HG03064 (cell line): ENCODE data around the gene TCF3.

Experiments used
- ATAC-seq: cut with Tn5 transposase; IDR thresholded peaks from one replicate; pipeline ENCODE4 v1.9.1; 2021; ENCODE audit warnings: low read depth; ENCODE audit not compliant: unreplicated experiment

The TCF3 gene

DNA sequence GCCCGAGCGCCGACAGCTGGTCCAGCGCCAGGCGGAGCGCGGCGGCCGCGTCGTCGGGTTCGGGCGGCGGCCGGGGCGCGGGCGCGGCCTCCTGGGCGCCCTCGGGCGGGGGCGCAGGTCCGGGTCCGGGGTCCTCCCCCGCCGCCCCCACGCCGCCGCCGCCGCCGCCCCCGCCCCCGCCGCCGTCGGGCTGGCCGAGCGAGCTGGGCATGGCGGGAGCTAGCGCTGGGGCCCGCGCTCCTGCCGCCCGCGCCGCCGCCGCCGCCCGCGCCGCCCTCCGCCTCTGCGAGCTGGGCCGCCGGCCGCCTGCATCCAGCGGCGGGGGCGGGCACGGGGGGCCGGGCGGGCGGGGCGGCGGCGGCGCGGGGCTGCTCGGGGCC lies 84.6 kb downstream of the TCF3 start:
- ATAC-seq = no peak

DNA sequence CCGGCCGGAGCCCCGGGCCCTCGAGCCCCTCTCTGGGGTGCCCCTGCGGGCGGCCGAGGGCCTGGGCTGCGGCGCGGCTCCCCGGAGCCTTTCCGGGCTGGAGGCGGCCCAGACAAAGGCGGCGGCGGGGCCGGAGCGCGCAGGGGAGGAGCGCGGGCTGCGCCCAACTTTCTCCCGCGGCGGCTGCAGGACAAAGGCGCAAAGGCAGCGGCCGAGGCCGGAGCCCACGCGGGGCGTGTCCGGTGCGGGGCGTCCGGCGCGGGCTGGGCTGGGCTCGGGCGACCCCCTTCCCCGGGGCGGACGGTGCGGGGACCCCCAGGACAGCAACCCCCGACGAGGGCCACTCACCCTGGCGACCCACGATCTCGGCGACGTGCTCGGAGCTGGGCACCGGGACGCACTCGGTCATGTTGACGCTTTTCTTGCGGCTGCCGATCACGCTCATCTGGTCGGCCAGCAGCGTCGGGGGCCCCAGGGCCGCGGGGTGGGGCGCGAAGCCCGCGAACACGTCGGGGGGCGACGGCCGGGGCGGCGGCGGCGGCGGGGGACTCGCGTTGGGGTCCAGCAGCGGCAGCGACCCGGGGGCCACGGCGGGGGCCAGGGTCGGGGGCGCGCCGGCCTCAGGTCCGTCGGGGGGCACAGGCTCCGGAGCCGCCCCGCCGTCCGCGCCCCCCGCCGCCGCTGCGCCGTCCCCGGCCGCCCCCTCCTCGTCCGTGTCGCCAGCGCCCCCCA lies 85.1 kb downstream of the TCF3 start:
- no peak for ATAC-seq

DNA sequence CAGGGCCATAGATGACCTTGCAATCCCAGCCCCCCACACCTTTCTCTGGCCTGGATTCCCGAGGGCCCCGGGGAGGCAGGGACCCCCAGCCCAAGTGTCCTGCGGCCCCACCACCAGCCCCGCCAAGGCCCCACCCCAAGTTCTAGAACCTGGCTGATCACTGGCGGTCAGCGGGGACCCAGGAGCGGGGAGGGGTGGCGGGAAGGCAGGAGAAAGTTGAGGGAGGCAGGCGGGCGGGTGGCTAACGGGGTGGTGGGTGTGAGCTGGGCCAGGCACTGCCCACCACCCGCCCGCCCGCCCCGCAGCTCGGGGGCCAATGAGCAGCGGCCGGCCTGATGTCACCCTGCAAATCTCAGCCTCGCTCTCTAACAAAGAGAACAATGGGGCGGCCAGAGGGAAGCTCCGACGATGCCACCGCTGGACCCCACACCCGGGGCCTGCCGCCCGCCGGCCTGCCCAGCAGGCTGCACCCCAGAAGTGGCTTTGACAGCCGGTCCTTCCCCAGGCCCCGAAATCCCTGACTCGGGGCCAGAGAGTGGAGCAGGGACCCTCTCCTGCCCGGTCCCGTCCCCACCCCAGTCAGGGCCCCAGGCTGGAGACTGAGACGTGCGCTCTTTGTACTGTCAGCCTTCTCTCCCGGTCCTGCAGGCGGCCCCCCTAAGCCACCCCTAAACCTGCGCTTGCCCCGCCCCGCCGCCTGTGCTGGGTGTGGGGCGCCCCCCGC lies 85.9 kb downstream of the TCF3 start:
- no peak for ATAC-seq

DNA sequence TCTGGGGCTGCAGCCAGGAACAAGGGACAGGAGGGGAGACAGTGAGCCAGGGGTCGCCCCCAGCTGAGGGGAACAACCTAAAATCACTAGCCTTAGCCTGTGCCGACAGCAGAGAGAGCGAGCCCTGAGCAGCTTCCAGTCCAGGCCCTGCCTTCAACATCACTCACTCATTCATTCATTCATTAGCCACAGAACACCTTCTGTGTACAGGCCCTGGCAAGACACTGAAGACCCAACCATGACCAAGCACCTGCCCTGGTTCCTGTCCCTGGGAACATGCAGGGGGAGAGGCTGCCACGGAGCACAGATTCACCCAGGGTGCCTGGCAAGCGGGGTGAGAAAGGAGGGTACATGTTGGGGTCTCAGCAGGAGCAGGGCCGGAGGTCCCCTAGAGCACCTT lies 89.2 kb downstream of the TCF3 start:
- ATAC-seq = no peak

DNA sequence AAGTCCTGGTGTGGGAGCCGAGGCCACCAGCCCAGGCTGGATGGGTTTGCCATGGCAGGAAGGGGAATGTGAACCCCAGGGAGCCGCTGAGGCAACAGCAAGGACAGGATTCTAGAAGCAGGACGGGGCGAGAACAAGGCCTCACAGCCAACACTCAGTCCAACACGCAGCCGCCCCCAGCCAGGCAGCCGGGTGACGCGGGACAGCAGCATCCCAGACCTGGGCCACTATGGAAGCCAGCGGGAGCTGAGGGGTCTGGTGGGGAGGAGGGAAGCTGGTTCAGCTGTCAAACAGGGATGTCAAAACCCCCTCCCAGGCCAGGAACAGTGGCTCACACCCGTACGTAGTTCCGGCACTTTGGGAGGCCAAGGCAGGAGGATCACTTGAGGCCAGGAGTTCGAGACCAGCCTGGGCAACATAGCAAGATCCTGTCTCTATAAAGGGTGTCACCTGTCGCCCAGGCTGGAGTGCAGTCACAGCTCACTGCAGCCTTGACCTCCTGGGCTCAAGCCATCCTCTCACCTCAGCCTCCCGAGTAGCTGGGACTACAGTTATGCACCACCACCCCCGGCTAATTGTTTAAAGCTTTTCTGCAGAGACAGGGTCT lies 91.1 kb downstream of the TCF3 start:
- no peak for ATAC-seq

DNA sequence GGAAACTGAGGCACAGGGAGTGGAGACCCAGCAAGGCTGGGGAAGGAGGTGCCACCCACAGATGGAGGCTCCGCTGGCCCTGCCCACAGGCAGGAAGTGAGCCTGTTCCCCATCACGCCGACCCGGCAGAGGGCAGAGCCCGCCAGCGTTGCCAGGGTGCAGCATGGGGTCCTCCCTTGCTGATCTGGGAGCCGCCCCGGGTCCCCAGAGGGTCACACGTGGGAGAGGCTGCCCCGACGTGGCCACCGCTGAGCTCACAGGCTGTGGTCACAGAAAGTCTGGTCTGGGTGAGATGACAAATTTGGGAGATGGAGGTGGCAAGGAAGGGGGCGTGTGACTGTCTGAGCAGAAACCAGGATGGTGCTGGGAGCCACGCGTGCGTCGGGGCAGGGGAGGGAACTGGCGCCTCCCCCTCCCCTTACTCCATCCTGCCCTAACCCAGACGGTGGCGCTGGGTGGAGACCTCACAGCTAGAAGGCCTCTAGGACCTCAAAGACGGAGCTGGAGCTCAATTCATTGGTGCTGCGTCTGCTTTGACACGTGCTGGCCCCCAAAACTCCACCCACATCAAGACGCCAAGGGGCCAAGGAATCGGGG lies 92.0 kb downstream of the TCF3 start:
- ATAC-seq = no peak
